ENCODE results near the gene DAP.

DAP gene

GRCh38 chr5:10648806-10649665 is 112.0 kb downstream of the DAP start:
- H2BK5ac ChIP-seq (ENCODE audit: low read length) = no peak overlapping the region
- H3K79me2 ChIP-seq (ENCODE audit: control insufficient read depth, insufficient read depth, low read length) = no peaks in the 10 kb centered on the region
- H3K23ac ChIP-seq (ENCODE audit: low read length) = no peak overlapping the region
- no peak overlapping the region for H2AK5ac ChIP-seq (ENCODE audit: low read length)
- H3K36me3 ChIP-seq (ENCODE audit: control insufficient read depth, insufficient read depth, low read length) = no peaks in the 10 kb centered on the region
- no peak overlapping the region for H3K4me2 ChIP-seq (ENCODE audit: low read length)
- no peak overlapping the region for H4K8ac ChIP-seq (ENCODE audit: low read depth, low read length)
- H3K4ac ChIP-seq (ENCODE audit: low read depth, low read length) = no peak overlapping the region
- no peak overlapping the region for H2BK15ac ChIP-seq (replicated peaks; ENCODE audit: low read depth)
- no peak overlapping the region for H4K5ac ChIP-seq (ENCODE audit: low read length)
- H3K18ac ChIP-seq (ENCODE audit: low read length) = no peak overlapping the region
- no peak overlapping the region for H3K56ac ChIP-seq (ENCODE audit: low read length)
- no peak overlapping the region for H2BK120ac ChIP-seq (ENCODE audit: low read depth, low read length)
- no peaks in the 10 kb centered on the region for H3K27me3 ChIP-seq (ENCODE audit: insufficient read depth, low read length, poor library complexity)
- WGBS (ENCODE audit: extremely low coverage, insufficient coverage, low lambda C conversion rate) = no CpG with 5 or more reads among the region's 60 CpGs
- no peaks in the 10 kb centered on the region for H3K4me1 ChIP-seq (ENCODE audit: control insufficient read depth, low read depth, low read length)
- no peak overlapping the region for H3K4me3 ChIP-seq (ENCODE audit: low read length)
- DNase-seq = no peak
- H3K79me1 ChIP-seq (ENCODE audit: low read length) = no peaks in the 10 kb centered on the region
- H3K9ac ChIP-seq (ENCODE audit: low read length) = no peak overlapping the region
- H3K27ac ChIP-seq (ENCODE audit: low read depth, low read length) = no peak overlapping the region

DNA sequence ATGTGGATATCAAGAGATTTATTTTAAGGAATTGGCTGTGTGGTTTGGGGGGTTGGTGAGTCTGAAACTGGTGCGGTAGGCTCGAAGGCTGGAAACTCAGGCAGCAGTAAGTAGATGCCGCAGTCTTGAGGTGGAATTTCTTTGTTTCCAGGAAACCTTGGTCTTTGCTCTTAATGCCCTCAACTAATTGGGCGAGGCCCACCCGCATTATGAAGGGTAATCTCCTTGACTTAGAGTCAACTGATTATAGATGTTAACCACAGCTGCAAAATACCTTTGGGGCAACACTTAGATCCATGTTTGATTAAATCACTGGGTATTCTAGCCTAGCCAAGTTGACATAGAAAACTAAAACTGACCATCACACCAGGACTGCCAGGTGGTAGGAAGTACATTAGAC is 113.4 kb downstream of the DAP start:
- Histone ChIP-seq H4K8ac (ENCODE audit: low read depth, low read length) (no peak overlapping the region), H3K18ac (ENCODE audit: low read length) (no peak overlapping the region), H3K27me3 (ENCODE audit: insufficient read depth, low read length, poor library complexity) (no peaks in the 10 kb centered on the region), H3K4ac (ENCODE audit: low read depth, low read length) (no peak overlapping the region), H3K27ac (ENCODE audit: low read depth, low read length) (no peak overlapping the region), H2BK5ac (ENCODE audit: low read length) (no peak overlapping the region), H3K56ac (ENCODE audit: low read length) (no peak overlapping the region), H3K4me1 (ENCODE audit: control insufficient read depth, low read depth, low read length) (no peaks in the 10 kb centered on the region), H2AK5ac (ENCODE audit: low read length) (no peak overlapping the region), H3K23ac (ENCODE audit: low read length) (no peak overlapping the region), H2BK120ac (ENCODE audit: low read depth, low read length) (no peak overlapping the region), H4K5ac (ENCODE audit: low read length) (no peak overlapping the region), H3K36me3 (ENCODE audit: control insufficient read depth, insufficient read depth, low read length) (no peaks in the 10 kb centered on the region), H2BK15ac (replicated peaks; ENCODE audit: low read depth) (no peak overlapping the region), H3K4me3 (ENCODE audit: low read length) (no peak overlapping the region), H3K79me2 (ENCODE audit: control insufficient read depth, insufficient read depth, low read length) (no peaks in the 10 kb centered on the region), H3K79me1 (ENCODE audit: low read length) (no peaks in the 10 kb centered on the region), H3K4me2 (ENCODE audit: low read length) (no peak overlapping the region), H3K9ac (ENCODE audit: low read length) (no peak overlapping the region)
- DNase-seq = no peak
- no CpG with 5 or more reads among the region's 5 CpGs for WGBS (ENCODE audit: extremely low coverage, insufficient coverage, low lambda C conversion rate)

DNA sequence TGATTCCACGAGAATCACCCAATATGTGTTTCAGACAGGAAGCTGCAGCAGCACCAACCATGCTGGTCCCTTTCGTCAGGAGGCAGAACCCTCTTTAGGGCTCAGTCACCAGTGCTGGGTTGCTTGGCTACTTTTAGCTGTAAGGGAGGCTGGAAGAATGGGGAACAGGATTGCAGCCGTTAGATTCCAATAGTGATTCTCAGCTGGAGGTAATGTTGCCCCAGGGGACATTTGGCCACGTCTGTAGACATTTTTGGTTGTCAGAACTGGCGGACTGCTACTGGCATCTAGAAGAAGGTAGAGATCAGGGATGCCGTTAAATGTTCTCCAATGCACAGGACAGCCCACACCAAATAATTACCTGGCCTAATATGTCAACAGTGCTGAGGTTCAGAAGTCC is 115.4 kb downstream of the DAP start:
- WGBS (ENCODE audit: extremely low coverage, insufficient coverage, low lambda C conversion rate) = no CpG with 5 or more reads among the region's 6 CpGs
- Histone ChIP-seq H3K4me1 (ENCODE audit: control insufficient read depth, low read depth, low read length) (no peaks in the 10 kb centered on the region), H3K56ac (ENCODE audit: low read length) (no peak overlapping the region), H3K27ac (ENCODE audit: low read depth, low read length) (no peak overlapping the region), H2BK5ac (ENCODE audit: low read length) (no peak overlapping the region), H2BK15ac (replicated peaks; ENCODE audit: low read depth) (no peak overlapping the region), H4K8ac (ENCODE audit: low read depth, low read length) (no peak overlapping the region), H3K9ac (ENCODE audit: low read length) (no peak overlapping the region), H2BK120ac (ENCODE audit: low read depth, low read length) (no peak overlapping the region), H2AK5ac (ENCODE audit: low read length) (no peak overlapping the region), H3K79me1 (ENCODE audit: low read length) (no peaks in the 10 kb centered on the region), H3K27me3 (ENCODE audit: insufficient read depth, low read length, poor library complexity) (no peaks in the 10 kb centered on the region), H3K4me3 (ENCODE audit: low read length) (no peak overlapping the region), H3K4ac (ENCODE audit: low read depth, low read length) (no peak overlapping the region), H3K23ac (ENCODE audit: low read length) (no peak overlapping the region), H3K36me3 (ENCODE audit: control insufficient read depth, insufficient read depth, low read length) (no peaks in the 10 kb centered on the region), H3K79me2 (ENCODE audit: control insufficient read depth, insufficient read depth, low read length) (peaks cover under 1% of the 10 kb centered on the region), H4K5ac (ENCODE audit: low read length) (no peak overlapping the region), H3K18ac (ENCODE audit: low read length) (no peak overlapping the region), H3K4me2 (ENCODE audit: low read length) (no peak overlapping the region)
- no peak for DNase-seq

GRCh38 chr5:10645146-10645545 is 115.9 kb downstream of the DAP start:
- H2BK5ac ChIP-seq (ENCODE audit: low read length) = no peak overlapping the region
- no peak overlapping the region for H4K5ac ChIP-seq (ENCODE audit: low read length)
- no peak overlapping the region for H4K8ac ChIP-seq (ENCODE audit: low read depth, low read length)
- no peak overlapping the region for H3K56ac ChIP-seq (ENCODE audit: low read length)
- no peak overlapping the region for H3K23ac ChIP-seq (ENCODE audit: low read length)
- WGBS (ENCODE audit: extremely low coverage, insufficient coverage, low lambda C conversion rate) = no CpG with 5 or more reads among the region's 3 CpGs
- peaks cover 2% of the 10 kb centered on the region for H3K79me2 ChIP-seq (ENCODE audit: control insufficient read depth, insufficient read depth, low read length)
- H3K4me2 ChIP-seq (ENCODE audit: low read length) = no peak overlapping the region
- H3K27ac ChIP-seq (ENCODE audit: low read depth, low read length) = no peak overlapping the region
- no peak overlapping the region for H3K18ac ChIP-seq (ENCODE audit: low read length)
- no peak overlapping the region for H3K9ac ChIP-seq (ENCODE audit: low read length)
- H3K4ac ChIP-seq (ENCODE audit: low read depth, low read length) = no peak overlapping the region
- H3K4me3 ChIP-seq (ENCODE audit: low read length) = no peak overlapping the region
- no peaks in the 10 kb centered on the region for H3K36me3 ChIP-seq (ENCODE audit: control insufficient read depth, insufficient read depth, low read length)
- H2BK15ac ChIP-seq (replicated peaks; ENCODE audit: low read depth) = no peak overlapping the region
- H3K79me1 ChIP-seq (ENCODE audit: low read length) = peaks cover under 1% of the 10 kb centered on the region
- no peak overlapping the region for H2AK5ac ChIP-seq (ENCODE audit: low read length)
- H3K27me3 ChIP-seq (ENCODE audit: insufficient read depth, low read length, poor library complexity) = no peaks in the 10 kb centered on the region
- no peak overlapping the region for H2BK120ac ChIP-seq (ENCODE audit: low read depth, low read length)
- no peaks in the 10 kb centered on the region for H3K4me1 ChIP-seq (ENCODE audit: control insufficient read depth, low read depth, low read length)
- no peak for DNase-seq

DNA sequence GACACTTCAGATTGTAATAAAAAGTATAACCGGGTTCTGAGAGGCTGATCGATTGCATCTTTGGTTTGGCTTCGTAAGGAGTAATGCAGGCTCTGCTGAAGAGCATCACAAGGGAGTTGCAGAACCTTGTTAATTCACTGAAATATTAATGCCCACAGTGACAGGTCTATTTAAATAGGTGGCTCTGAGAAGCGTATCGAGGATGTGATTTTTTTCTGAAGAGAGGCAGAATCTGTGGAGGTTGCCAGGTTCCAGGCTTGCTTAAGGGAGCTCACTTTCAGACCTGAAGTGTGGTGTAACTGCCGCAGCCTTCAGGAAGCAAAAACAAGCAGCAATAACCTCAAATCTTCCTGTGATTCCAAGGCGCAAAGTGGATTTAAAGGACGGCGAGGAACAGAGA is 116.8 kb downstream of the DAP start:
- no peak overlapping the region for H4K8ac ChIP-seq (ENCODE audit: low read depth, low read length)
- H2AK5ac ChIP-seq (ENCODE audit: low read length) = no peak overlapping the region
- H3K27me3 ChIP-seq (ENCODE audit: insufficient read depth, low read length, poor library complexity) = no peaks in the 10 kb centered on the region
- H3K56ac ChIP-seq (ENCODE audit: low read length) = no peak overlapping the region
- peaks cover 2% of the 10 kb centered on the region for H3K79me2 ChIP-seq (ENCODE audit: control insufficient read depth, insufficient read depth, low read length)
- no peaks in the 10 kb centered on the region for H3K36me3 ChIP-seq (ENCODE audit: control insufficient read depth, insufficient read depth, low read length)
- no peak overlapping the region for H3K9ac ChIP-seq (ENCODE audit: low read length)
- H3K4me2 ChIP-seq (ENCODE audit: low read length) = no peak overlapping the region
- no CpG with 5 or more reads among the region's 9 CpGs for WGBS (ENCODE audit: extremely low coverage, insufficient coverage, low lambda C conversion rate)
- H3K4ac ChIP-seq (ENCODE audit: low read depth, low read length) = no peak overlapping the region
- H3K23ac ChIP-seq (ENCODE audit: low read length) = no peak overlapping the region
- no peak overlapping the region for H3K18ac ChIP-seq (ENCODE audit: low read length)
- no peak overlapping the region for H3K27ac ChIP-seq (ENCODE audit: low read depth, low read length)
- H4K5ac ChIP-seq (ENCODE audit: low read length) = no peak overlapping the region
- DNase-seq = no peak
- H2BK5ac ChIP-seq (ENCODE audit: low read length) = no peak overlapping the region
- H2BK120ac ChIP-seq (ENCODE audit: low read depth, low read length) = no peak overlapping the region
- H3K4me3 ChIP-seq (ENCODE audit: low read length) = no peak overlapping the region
- H3K79me1 ChIP-seq (ENCODE audit: low read length) = peaks cover 1% of the 10 kb centered on the region
- H3K4me1 ChIP-seq (ENCODE audit: control insufficient read depth, low read depth, low read length) = no peaks in the 10 kb centered on the region
- no peak overlapping the region for H2BK15ac ChIP-seq (replicated peaks; ENCODE audit: low read depth)

DNA sequence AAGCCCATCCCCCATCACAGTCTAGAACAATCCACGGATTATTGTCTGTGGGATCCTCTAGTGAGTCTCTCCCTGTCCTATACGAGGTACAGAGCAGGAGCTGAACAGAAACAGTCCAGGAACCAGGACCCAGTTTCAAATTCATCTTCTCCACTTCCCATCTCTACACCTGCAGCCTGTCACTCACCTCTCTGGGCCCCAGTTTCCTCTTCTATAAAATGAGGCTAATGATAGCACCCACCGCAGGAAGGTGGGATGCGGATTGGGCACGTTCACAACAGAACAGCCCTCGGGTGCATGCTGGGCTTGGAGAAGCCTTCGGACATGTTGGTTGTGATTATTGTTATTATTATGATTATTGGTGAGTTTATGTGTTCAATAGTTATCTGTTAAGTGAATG is 118.7 kb downstream of the DAP start:
- H3K27me3 ChIP-seq (ENCODE audit: insufficient read depth, low read length, poor library complexity) = no peaks in the 10 kb centered on the region
- no peak for DNase-seq
- no peak overlapping the region for H3K4ac ChIP-seq (ENCODE audit: low read depth, low read length)
- H4K5ac ChIP-seq (ENCODE audit: low read length) = no peak overlapping the region
- no peak overlapping the region for H2BK15ac ChIP-seq (replicated peaks; ENCODE audit: low read depth)
- no peak overlapping the region for H3K4me3 ChIP-seq (ENCODE audit: low read length)
- H3K56ac ChIP-seq (ENCODE audit: low read length) = no peak overlapping the region
- no peak overlapping the region for H2BK5ac ChIP-seq (ENCODE audit: low read length)
- H2AK5ac ChIP-seq (ENCODE audit: low read length) = no peak overlapping the region
- no peak overlapping the region for H3K4me2 ChIP-seq (ENCODE audit: low read length)
- no peak overlapping the region for H3K23ac ChIP-seq (ENCODE audit: low read length)
- no peaks in the 10 kb centered on the region for H3K36me3 ChIP-seq (ENCODE audit: control insufficient read depth, insufficient read depth, low read length)
- no peak overlapping the region for H4K8ac ChIP-seq (ENCODE audit: low read depth, low read length)
- no CpG with 5 or more reads among the region's 7 CpGs for WGBS (ENCODE audit: extremely low coverage, insufficient coverage, low lambda C conversion rate)
- no peak overlapping the region for H2BK120ac ChIP-seq (ENCODE audit: low read depth, low read length)
- peaks cover 1% of the 10 kb centered on the region for H3K79me1 ChIP-seq (ENCODE audit: low read length)
- H3K79me2 ChIP-seq (ENCODE audit: control insufficient read depth, insufficient read depth, low read length) = peaks cover 2% of the 10 kb centered on the region
- peaks cover 3% of the 10 kb centered on the region for H3K4me1 ChIP-seq (ENCODE audit: control insufficient read depth, low read depth, low read length)
- H3K27ac ChIP-seq (ENCODE audit: low read depth, low read length) = no peak overlapping the region
- H3K9ac ChIP-seq (ENCODE audit: low read length) = no peak overlapping the region
- H3K18ac ChIP-seq (ENCODE audit: low read length) = no peak overlapping the region

Measured in mesendoderm (in vitro differentiated cells).